ENCODE measurements around the gene RPL36.

The RPL36 gene

GRCh38 chr19:5703819-5704818 is 14.0 kb downstream of the RPL36 start:
- TF ChIP-seq EZH2 (IDR thresholded peaks at IDR 0.05) (no peak), FOXP2 (optimal IDR thresholded peaks at IDR 0.05; ENCODE audit: control extremely low read depth, extremely low read length, insufficient read depth) (no peak), POLR2AphosphoS5 (IDR thresholded peaks at IDR 0.05; ENCODE audit: borderline replicate concordance, low read depth, low read length) (no peak)
- Histone ChIP-seq H3K27ac (no peak overlapping the region), H3K36me3 (ENCODE audit: insufficient read depth, low read length) (peaks cover 66% of the 10 kb centered on the region), H3K9me3 (ENCODE audit: low read depth, low read length) (no peaks in the 10 kb centered on the region), H3K9ac (ENCODE audit: insufficient read length) (no peak overlapping the region), H3K4me3 (no peak overlapping the region)
- no peak for DNase-seq (ENCODE audit: low read depth, low spot score)

- peaks cover 68% of the 10 kb centered on the region for H3K36me3 ChIP-seq (ENCODE audit: insufficient read depth, low read length)
- no peak for DNase-seq (ENCODE audit: low read depth, low spot score)
- no peak for TF ChIP-seq POLR2AphosphoS5 (IDR thresholded peaks at IDR 0.05; ENCODE audit: borderline replicate concordance, low read depth, low read length)
- TF ChIP-seq FOXP2 (optimal IDR thresholded peaks at IDR 0.05; ENCODE audit: control extremely low read depth, extremely low read length, insufficient read depth) = no peak
- TF ChIP-seq EZH2 (IDR thresholded peaks at IDR 0.05) = no peak
These were observed 15.5 kb downstream of the RPL36 start for GRCh38 chr19:5705552-5705951.

GRCh38 chr19:5706876-5707573 is 16.9 kb downstream of the RPL36 start:
- no peak for TF ChIP-seq EZH2 (IDR thresholded peaks at IDR 0.05)
- TF ChIP-seq POLR2AphosphoS5 (IDR thresholded peaks at IDR 0.05; ENCODE audit: borderline replicate concordance, low read depth, low read length) = no peak
- TF ChIP-seq FOXP2 (optimal IDR thresholded peaks at IDR 0.05; ENCODE audit: control extremely low read depth, extremely low read length, insufficient read depth) = no peak
- Histone ChIP-seq H3K9me3 (ENCODE audit: low read depth, low read length) (no peaks in the 10 kb centered on the region), H3K27ac (no peak overlapping the region), H3K36me3 (ENCODE audit: insufficient read depth, low read length) (peaks cover 75% of the 10 kb centered on the region), H3K4me3 (no peak overlapping the region), H3K9ac (ENCODE audit: insufficient read length) (no peak overlapping the region)
- DNase-seq (ENCODE audit: low read depth, low spot score) = no peak

More at GRCh38 chr19:5705552-5705951, 15.5 kb downstream of the RPL36 start:
- Histone ChIP-seq H3K27ac (no peak overlapping the region), H3K4me3 (no peak overlapping the region), H3K9ac (ENCODE audit: insufficient read length) (no peak overlapping the region), H3K9me3 (ENCODE audit: low read depth, low read length) (no peaks in the 10 kb centered on the region)

GRCh38 chr19:5707576-5708575 is 17.8 kb downstream of the RPL36 start:
- Histone ChIP-seq H3K36me3 (ENCODE audit: insufficient read depth, low read length) (peaks cover 83% of the 10 kb centered on the region), H3K9ac (ENCODE audit: insufficient read length) (no peak overlapping the region)

GRCh38 chr19:5711025-5711424 is 20.9 kb downstream of the RPL36 start:
- H3K9me3 ChIP-seq (ENCODE audit: low read depth, low read length) = no peaks in the 10 kb centered on the region
- H3K27ac ChIP-seq = no peak overlapping the region
- TF ChIP-seq EZH2 (IDR thresholded peaks at IDR 0.05) (no peak), FOXP2 (optimal IDR thresholded peaks at IDR 0.05; ENCODE audit: control extremely low read depth, extremely low read length, insufficient read depth) (no peak), POLR2AphosphoS5 (IDR thresholded peaks at IDR 0.05; ENCODE audit: borderline replicate concordance, low read depth, low read length) (no peak)
- H3K4me3 ChIP-seq = no peak overlapping the region
- no peak overlapping the region for H3K9ac ChIP-seq (ENCODE audit: insufficient read length)
- DNase-seq (ENCODE audit: low read depth, low spot score) = no peak
- H3K36me3 ChIP-seq (ENCODE audit: insufficient read depth, low read length) = peaks cover 77% of the 10 kb centered on the region

More at GRCh38 chr19:5707576-5708575, 17.8 kb downstream of the RPL36 start:
- no peak overlapping the region for H3K27ac ChIP-seq
- no peak for DNase-seq (ENCODE audit: low read depth, low spot score)
- no peaks in the 10 kb centered on the region for H3K9me3 ChIP-seq (ENCODE audit: low read depth, low read length)
- no peak for TF ChIP-seq EZH2 (IDR thresholded peaks at IDR 0.05)
- TF ChIP-seq POLR2AphosphoS5 (IDR thresholded peaks at IDR 0.05; ENCODE audit: borderline replicate concordance, low read depth, low read length) = no peak
- no peak for TF ChIP-seq FOXP2 (optimal IDR thresholded peaks at IDR 0.05; ENCODE audit: control extremely low read depth, extremely low read length, insufficient read depth)
- H3K4me3 ChIP-seq = no peak overlapping the region

- Histone ChIP-seq H3K27ac (no peak overlapping the region), H3K9me3 (ENCODE audit: low read depth, low read length) (no peaks in the 10 kb centered on the region), H3K4me3 (no peak overlapping the region), H3K9ac (ENCODE audit: insufficient read length) (no peak overlapping the region), H3K36me3 (ENCODE audit: insufficient read depth, low read length) (peaks cover 77% of the 10 kb centered on the region)
- no peak for DNase-seq (ENCODE audit: low read depth, low spot score)
- TF ChIP-seq EZH2 (IDR thresholded peaks at IDR 0.05) (no peak), FOXP2 (optimal IDR thresholded peaks at IDR 0.05; ENCODE audit: control extremely low read depth, extremely low read length, insufficient read depth) (no peak), POLR2AphosphoS5 (IDR thresholded peaks at IDR 0.05; ENCODE audit: borderline replicate concordance, low read depth, low read length) (no peak)
These were observed 21.6 kb downstream of the RPL36 start for GRCh38 chr19:5711713-5712161.

GRCh38 chr19:5713228-5713627 is 23.1 kb downstream of the RPL36 start:
- Histone ChIP-seq H3K9me3 (ENCODE audit: low read depth, low read length) (no peaks in the 10 kb centered on the region), H3K9ac (ENCODE audit: insufficient read length) (no peak overlapping the region), H3K36me3 (ENCODE audit: insufficient read depth, low read length) (peaks cover 77% of the 10 kb centered on the region), H3K4me3 (no peak overlapping the region), H3K27ac (no peak overlapping the region)
- TF ChIP-seq EZH2 (IDR thresholded peaks at IDR 0.05) (no peak), FOXP2 (optimal IDR thresholded peaks at IDR 0.05; ENCODE audit: control extremely low read depth, extremely low read length, insufficient read depth) (no peak), POLR2AphosphoS5 (IDR thresholded peaks at IDR 0.05; ENCODE audit: borderline replicate concordance, low read depth, low read length) (no peak)
- no peak for DNase-seq (ENCODE audit: low read depth, low spot score)

All from SK-N-MC (cell line).